ENCODE results near the gene RSPH4A.
"Not testable (repeated sequence)": the region's sequence is repeated elsewhere in the genome, so short reads cannot be mapped to it uniquely, and the experiment has no call there.

RSPH4A gene

GRCh38 chr6:116629563-116629981 is 13.3 kb downstream of the RSPH4A start:
- FAIRE-seq = no peak

- no peak for FAIRE-seq
Measured at GRCh38 chr6:116631379-116631990, 15.2 kb downstream of the RSPH4A start.

GRCh38 chr6:116633685-116634084 is 17.4 kb downstream of the RSPH4A start:
- FAIRE-seq = no peak

GRCh38 chr6:116648156-116648555 is 31.9 kb downstream of the RSPH4A start:
- FAIRE-seq = no peak

GRCh38 chr6:116649129-116649528 is 32.9 kb downstream of the RSPH4A start:
- FAIRE-seq = peak; percentile 69

- FAIRE-seq = no peak
Measured at GRCh38 chr6:116651916-116652315, 35.6 kb downstream of the RSPH4A start.

- no peak for FAIRE-seq
Measured at GRCh38 chr6:116661594-116661993, 45.3 kb downstream of the RSPH4A start.

- no peak for FAIRE-seq
Measured at GRCh38 chr6:116662202-116662601, 45.9 kb downstream of the RSPH4A start.

- FAIRE-seq = no peak
Measured at GRCh38 chr6:116663308-116663707, 47.0 kb downstream of the RSPH4A start.

- not testable (repeated sequence) for FAIRE-seq
Measured at GRCh38 chr6:116664169-116664568, 47.9 kb downstream of the RSPH4A start.

GRCh38 chr6:116665464-116665863 is 49.2 kb downstream of the RSPH4A start:
- FAIRE-seq = no peak

GRCh38 chr6:116666869-116667268 is 50.6 kb downstream of the RSPH4A start:
- no peak for FAIRE-seq

GRCh38 chr6:116667623-116668022 is 51.3 kb downstream of the RSPH4A start:
- no peak for FAIRE-seq

- no peak for FAIRE-seq
Measured at GRCh38 chr6:116672306-116672705, 56.0 kb downstream of the RSPH4A start.

GRCh38 chr6:116676021-116676420 is 59.7 kb downstream of the RSPH4A start:
- no peak for FAIRE-seq

GRCh38 chr6:116680880-116681672 is 64.8 kb downstream of the RSPH4A start, which contains the start of gene KPNA5:
Gene KPNA5, plus strand, starts transcription at chr6:116681211. Its CDS starts 124 bp downstream, at chr6:116681335.
- peak; percentile 70 for FAIRE-seq

GRCh38 chr6:116682334-116682712 is 66.0 kb downstream of the RSPH4A start:
- FAIRE-seq = no peak

All from A204.1 (cell line).